GM13976 (cell line): ENCODE data around the gene RPS17.
"Not testable (repeated sequence)": the region's sequence is repeated elsewhere in the genome, so short reads cannot be mapped to it uniquely, and the experiment has no call there.

Source experiments
- DNase-seq: peaks from one replicate; pipeline ENCODE4 v3.0.0; 2012; ENCODE audit warnings: low spot score
- in situ Hi-C: fragments of 300-500 bp; cut with MboI; formaldehyde crosslinking; loops from one replicate; pipeline ENCODE4 v1.12.0; 2022; ENCODE audit warnings: low sequenced_read_pairs, mixed read lengths, inconsistent platforms; ENCODE audit not compliant: unreplicated experiment
- TF ChIP-seq, protein P1 (sequence below): IDR thresholded peaks from 2 replicates; pipeline ENCODE4 v1.5.1; 2012; ENCODE audit warnings: borderline replicate concordance, mild to moderate bottlenecking; ENCODE audit not compliant: insufficient read depth; ENCODE audit errors: extremely low read depth, missing control alignments, control extremely low read depth

RPS17 gene

GRCh38 chr15:82530606-82531379 is 9.5 kb downstream of the RPS17 start:
- DNase-seq = peak; percentile 73
- TF ChIP-seq, protein P1, sequence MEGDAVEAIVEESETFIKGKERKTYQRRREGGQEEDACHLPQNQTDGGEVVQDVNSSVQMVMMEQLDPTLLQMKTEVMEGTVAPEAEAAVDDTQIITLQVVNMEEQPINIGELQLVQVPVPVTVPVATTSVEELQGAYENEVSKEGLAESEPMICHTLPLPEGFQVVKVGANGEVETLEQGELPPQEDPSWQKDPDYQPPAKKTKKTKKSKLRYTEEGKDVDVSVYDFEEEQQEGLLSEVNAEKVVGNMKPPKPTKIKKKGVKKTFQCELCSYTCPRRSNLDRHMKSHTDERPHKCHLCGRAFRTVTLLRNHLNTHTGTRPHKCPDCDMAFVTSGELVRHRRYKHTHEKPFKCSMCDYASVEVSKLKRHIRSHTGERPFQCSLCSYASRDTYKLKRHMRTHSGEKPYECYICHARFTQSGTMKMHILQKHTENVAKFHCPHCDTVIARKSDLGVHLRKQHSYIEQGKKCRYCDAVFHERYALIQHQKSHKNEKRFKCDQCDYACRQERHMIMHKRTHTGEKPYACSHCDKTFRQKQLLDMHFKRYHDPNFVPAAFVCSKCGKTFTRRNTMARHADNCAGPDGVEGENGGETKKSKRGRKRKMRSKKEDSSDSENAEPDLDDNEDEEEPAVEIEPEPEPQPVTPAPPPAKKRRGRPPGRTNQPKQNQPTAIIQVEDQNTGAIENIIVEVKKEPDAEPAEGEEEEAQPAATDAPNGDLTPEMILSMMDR = peak; percentile 84
- in situ Hi-C loops = loop anchor here (10.0 kb wide), 1 partner anchor 474 kb away; no protein-coding TSS in a partner anchor

DNA sequence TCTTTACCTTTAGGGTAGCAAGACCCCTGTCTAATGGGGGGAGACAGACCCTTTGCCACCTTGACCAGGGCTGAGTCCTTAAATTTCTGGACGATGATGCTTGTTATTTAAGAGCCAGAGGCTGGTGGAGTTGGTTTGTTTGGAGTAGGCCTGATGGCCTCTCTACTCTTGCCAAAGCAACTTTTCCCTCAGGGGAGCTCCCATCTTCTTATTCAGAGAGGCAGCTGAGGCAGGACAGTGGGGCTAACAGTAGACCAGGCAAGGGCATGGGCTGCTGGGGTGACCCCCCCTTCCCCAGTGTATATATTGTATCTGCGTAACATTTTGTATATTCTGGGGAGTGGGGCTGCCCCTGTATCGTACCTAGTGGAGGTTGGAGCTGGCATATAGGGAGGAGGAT is 10.3 kb downstream of the RPS17 start:
- DNase-seq = no peak
- in situ Hi-C loops = loop anchor here (10.0 kb wide), 1 partner anchor 475 kb away; no protein-coding TSS in a partner anchor
- TF ChIP-seq, protein P1 = no peak

GRCh38 chr15:82513587-82513986 is 26.7 kb downstream of the RPS17 start:
- DNase-seq, in situ Hi-C loops: not testable (repeated sequence)

GRCh38 chr15:82507693-82508092 is 32.6 kb downstream of the RPS17 start:
- in situ Hi-C loops = not testable (repeated sequence)

DNA sequence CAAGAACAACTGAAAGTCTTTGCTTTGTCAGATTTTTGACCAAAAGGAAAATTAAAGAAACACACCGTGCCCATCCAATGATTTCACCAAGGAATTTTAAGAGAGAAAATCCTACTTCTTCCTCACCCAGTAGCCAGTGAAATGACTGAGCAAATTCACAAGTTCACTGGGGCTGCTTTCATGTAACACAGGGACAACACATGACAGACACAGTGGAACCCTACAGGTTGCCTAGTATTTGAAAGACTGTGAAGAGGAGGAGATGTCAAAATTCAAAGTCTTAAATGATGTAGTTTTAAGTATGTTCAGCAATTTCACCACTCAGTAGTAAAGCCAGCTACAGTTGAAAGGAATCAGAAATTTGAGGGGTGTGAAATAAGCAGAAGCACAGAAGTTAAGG is 33.2 kb downstream of the RPS17 start:
- in situ Hi-C loops, DNase-seq: not testable (repeated sequence)

More at GRCh38 chr15:82507693-82508092, 32.6 kb downstream of the RPS17 start:
- DNase-seq = not testable (repeated sequence)

DNA sequence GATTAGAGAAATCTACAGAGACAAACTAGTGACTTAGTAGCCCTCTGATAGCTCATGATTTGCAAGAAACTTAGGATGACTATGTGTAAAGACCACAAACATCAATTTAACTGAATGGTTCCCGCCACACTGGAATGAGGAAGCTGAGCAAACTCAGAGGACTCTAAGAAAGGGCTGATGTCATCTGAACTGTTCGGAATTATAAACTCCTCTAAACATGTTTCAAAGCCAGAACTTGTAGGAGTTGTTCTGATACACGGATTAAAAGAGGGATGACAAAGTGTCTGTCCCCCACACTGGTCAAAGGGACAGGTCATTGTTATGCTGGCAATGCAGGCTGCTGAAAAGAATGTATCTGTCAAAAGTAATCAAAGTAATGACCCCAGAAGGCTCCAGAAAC is 34.4 kb downstream of the RPS17 start:
- in situ Hi-C loops, DNase-seq: not testable (repeated sequence)

DNA sequence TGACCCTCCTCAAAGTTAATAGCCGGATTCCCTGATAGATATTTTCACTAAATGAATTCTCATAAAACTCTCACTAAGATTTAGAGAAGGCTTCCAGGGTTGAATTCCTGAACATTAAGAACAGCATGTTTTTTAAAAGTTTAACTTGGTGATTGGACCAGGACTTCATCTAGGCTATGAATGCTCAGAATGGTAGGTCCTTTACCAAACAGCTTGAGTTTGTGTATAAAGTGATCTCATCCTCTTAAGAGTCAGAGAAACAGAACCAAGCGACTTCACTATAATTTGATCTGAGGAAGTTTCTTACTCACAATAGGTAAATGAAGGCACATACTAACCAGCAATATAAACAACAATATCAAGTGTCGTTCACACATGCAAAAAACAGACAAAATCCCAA is 36.2 kb downstream of the RPS17 start:
- DNase-seq, in situ Hi-C loops: not testable (repeated sequence)

DNA sequence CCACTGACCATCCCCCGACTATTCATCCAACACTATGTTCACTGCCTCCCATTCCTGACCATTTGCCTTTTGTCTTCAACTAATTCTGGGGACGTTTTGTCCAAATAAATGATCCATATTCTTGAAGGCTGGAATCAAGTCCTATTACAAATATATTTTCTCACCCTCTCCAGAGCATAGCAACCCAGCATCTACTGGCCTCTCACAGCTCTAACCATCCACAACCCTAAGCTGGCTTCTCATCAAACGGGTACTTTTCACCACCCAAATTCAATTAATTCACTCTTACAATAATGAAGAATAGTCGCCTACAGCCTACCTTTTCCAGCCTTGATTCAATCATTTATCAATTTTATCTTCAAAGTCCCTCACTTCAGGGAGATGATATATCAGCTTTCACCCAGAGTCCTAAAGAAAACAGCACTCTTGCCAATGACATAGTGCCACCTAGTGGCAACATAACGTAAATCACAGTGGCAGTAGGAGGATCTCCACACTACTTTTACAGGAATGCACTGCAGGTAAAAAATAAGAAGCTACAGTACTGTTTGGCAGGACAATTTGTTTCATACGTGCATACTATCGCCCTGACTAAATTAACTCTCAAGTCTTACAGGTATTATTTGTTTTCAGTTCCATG is 37.4 kb downstream of the RPS17 start:
- in situ Hi-C loops, DNase-seq: not testable (repeated sequence)
- TF ChIP-seq, protein P1 = peak; percentile 8

DNA sequence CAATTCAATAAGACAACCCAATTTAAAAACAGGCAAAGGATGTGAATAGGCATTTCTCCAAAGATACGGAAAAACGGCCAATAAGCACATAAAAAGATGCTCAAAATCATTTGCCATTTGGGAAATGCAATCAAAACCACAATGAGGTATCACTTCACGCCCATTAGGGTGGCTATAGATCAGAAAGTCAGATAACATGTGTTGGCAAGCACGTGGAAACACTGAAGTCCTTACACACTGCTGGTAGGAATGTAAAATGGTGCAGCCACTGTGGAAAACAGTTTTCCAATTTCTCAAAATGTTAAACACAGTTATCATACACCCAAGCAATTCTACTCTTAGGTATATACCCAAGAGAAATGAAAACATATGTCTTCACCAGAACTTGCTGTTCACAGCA is 39.5 kb downstream of the RPS17 start:
- DNase-seq, in situ Hi-C loops: not testable (repeated sequence)

DNA sequence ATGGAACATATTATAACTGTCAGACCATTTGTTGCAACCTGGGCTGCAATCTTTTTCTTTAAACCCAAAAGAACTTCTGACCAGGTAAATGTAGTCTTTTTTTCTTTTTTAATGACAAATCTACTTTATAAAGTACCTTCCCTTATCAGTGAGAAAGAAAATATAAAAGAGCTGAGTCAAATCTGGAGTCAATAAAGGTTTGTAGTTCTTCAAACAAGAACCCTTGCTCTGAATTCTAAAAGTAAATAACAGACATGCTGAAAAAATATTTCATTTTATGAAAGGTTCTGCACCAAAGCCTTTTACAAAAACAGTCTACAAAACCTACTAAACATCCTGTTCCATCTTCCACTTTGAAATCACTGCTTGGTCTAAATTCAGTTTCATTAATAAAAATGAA is 42.3 kb downstream of the RPS17 start:
- in situ Hi-C loops, DNase-seq: not testable (repeated sequence)

- DNase-seq, in situ Hi-C loops: not testable (repeated sequence)
Observed at GRCh38 chr15:82488250-82488649, 52.0 kb downstream of the RPS17 start.

DNA sequence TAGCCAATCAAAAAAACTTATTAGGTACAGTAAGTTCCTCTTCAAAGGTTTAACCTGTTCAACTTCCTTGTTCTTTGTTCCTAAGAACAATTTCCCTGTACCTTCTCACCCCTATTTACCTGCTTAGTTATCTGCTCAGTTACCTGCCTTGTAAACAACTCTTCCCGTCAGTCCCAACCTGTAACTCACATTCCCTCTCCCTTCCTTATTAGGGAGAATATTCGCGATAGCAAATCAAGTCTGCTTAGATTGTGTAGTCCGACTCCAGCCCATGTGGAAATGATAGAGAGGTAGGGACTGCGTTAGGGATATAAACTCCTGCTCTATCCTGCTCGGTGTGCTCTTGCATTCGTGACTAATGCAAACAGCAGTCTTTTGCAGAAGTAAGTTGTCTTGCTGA is 53.2 kb downstream of the RPS17 start:
- DNase-seq, in situ Hi-C loops: not testable (repeated sequence)
